HepG2 (cell line): ENCODE results near the gene ZNF207. TPM values are rescaled to one million over a fixed set of nuclear protein-coding genes. Genes with fewer than 3 reads are reported as not detected.
A peak's percentile ranks its signal among the peaks of the same experiment; 100 is the strongest.

Experiments used
- AHR ChIP-seq: IDR thresholded peaks from 2 replicates; pipeline ENCODE4 v1.6.1; 2018; ENCODE audit warnings: missing genetic modification reagents, missing compliant biosample characterization
- CENPBD1 ChIP-seq: sonication (generic); formaldehyde crosslinking; IDR thresholded peaks from 2 replicates; pipeline ENCODE4 v1.8.0; 2022; ENCODE audit warnings: missing genetic modification reagents, low read depth, mild to moderate bottlenecking, borderline replicate concordance
- DMAP1 ChIP-seq: IDR thresholded peaks from 2 replicates; pipeline ENCODE4 v1.6.1; 2016
- IKZF5 ChIP-seq: IDR thresholded peaks from 2 replicates; pipeline ENCODE4 v1.6.1; 2018; ENCODE audit warnings: missing genetic modification reagents, mild to moderate bottlenecking, missing compliant biosample characterization
- IRF1 ChIP-seq: sonication (generic); formaldehyde crosslinking; IDR thresholded peaks from 2 replicates; pipeline ENCODE4 v1.4.0; 2020; ENCODE audit warnings: low read depth, mild to moderate bottlenecking, missing genetic modification reagents
- MTA3 ChIP-seq: sonication (generic); formaldehyde crosslinking; IDR thresholded peaks from 2 replicates; pipeline ENCODE4 v1.4.0; 2020; ENCODE audit warnings: missing genetic modification reagents
- MXD3 ChIP-seq: IDR thresholded peaks from 2 replicates; pipeline ENCODE4 v1.6.1; 2016; ENCODE audit warnings: mild to moderate bottlenecking, missing biosample characterization, missing genetic modification reagents
- MYNN ChIP-seq: sonication (generic); formaldehyde crosslinking; IDR thresholded peaks from 2 replicates; pipeline ENCODE4 v1.4.0; 2020; ENCODE audit warnings: mild to moderate bottlenecking, low read depth, missing genetic modification reagents
- SNAPC2 ChIP-seq: sonication (generic); formaldehyde crosslinking; IDR thresholded peaks from 2 replicates; pipeline ENCODE4 v1.8.1; 2022; ENCODE audit warnings: mild to moderate bottlenecking, missing genetic modification reagents
- THAP11 ChIP-seq: IDR thresholded peaks from 2 replicates; pipeline ENCODE4 v1.6.1; 2016; ENCODE audit warnings: missing biosample characterization, missing genetic modification reagents
- ZC3H4 ChIP-seq: sonication (generic); formaldehyde crosslinking; IDR thresholded peaks from 2 replicates; pipeline ENCODE4 v1.4.0; 2020; ENCODE audit warnings: missing genetic modification reagents, borderline replicate concordance
- ZHX2 ChIP-seq, 2 experiments: sonication (generic) in 1 of 2; formaldehyde crosslinking in 1 of 2; IDR thresholded peaks; 2 replicates each; pipeline versions ENCODE4 v1.6.1 to v1.9.0; 2014 to 2022; ENCODE audit warnings: antibody characterized with exemption in 1 of 2, borderline replicate concordance in 1 of 2, inconsistent platforms in 1 of 2, low read depth in 1 of 2, missing genetic modification reagents in 1 of 2
- ZMAT3 ChIP-seq: sonication (generic); formaldehyde crosslinking; conservative IDR thresholded peaks from 2 replicates; pipeline ENCODE4 v1.7.0; 2021; ENCODE audit warnings: missing genetic modification reagents
- ZMYM4 ChIP-seq: sonication (generic); formaldehyde crosslinking; IDR thresholded peaks from 2 replicates; pipeline ENCODE4 v1.8.1; 2023; ENCODE audit warnings: mild to moderate bottlenecking, missing genetic modification reagents
- ZNF331 ChIP-seq: sonication (generic); formaldehyde crosslinking; IDR thresholded peaks from 2 replicates; pipeline ENCODE4 v1.4.0; 2020; ENCODE audit warnings: missing genetic modification reagents
- ZNF556 ChIP-seq: sonication (generic); formaldehyde crosslinking; IDR thresholded peaks from 2 replicates; pipeline ENCODE4 v1.4.0; 2020; ENCODE audit warnings: mild to moderate bottlenecking, missing genetic modification reagents, borderline replicate concordance
- ZNF644 ChIP-seq: IDR thresholded peaks from 2 replicates; pipeline ENCODE4 v1.6.1; 2016; ENCODE audit warnings: low read depth
- ZNF709 ChIP-seq: sonication (generic); formaldehyde crosslinking; IDR thresholded peaks from 2 replicates; pipeline ENCODE4 v1.5.0; 2020; ENCODE audit warnings: mild to moderate bottlenecking, missing genetic modification reagents
- polyA plus RNA-seq, 8 experiments: library from polyadenylated mRNA; depleted of rRNA in 3 of 8; stranded (reverse) in 7 of 8; unstranded in 1 of 8; fragments of >200 nt; fragmentation: Illumina TruSeq in 4 of 8; extraction: Trizol in 4 of 8; gene quantifications; 2 replicates each; pipeline versions ENCODE4 v1.2.1 to v1.2.3, GENCODE V29; 2011 to 2016; ENCODE audit warnings: low read depth in 4 of 8, missing spikeins in 1 of 8, mixed read lengths in 1 of 8; ENCODE audit not compliant: insufficient read depth in 1 of 8
- total RNA-seq, 5 experiments: library from RNA; depleted of rRNA; stranded (reverse); fragments of >200 nt; fragmentation: Illumina TruSeq; extraction: Trizol; gene quantifications; 2 replicates each; pipeline ENCODE4 v1.2.3, GENCODE V29; 2016; ENCODE audit warnings: low read depth in 1 of 5

ZNF207 gene
- total and polyA plus RNA-seq, 2 of the 13 experiments (the other 11 are each of a cell fraction or from before 2014, with no cell fraction given) = 150 to 164 TPM

- peak; percentile 91 for TF ChIP-seq THAP11
- TF ChIP-seq ZNF556 = no peak
- TF ChIP-seq IKZF5 (CRISPR knock-in tag) = peak; percentile 49
- TF ChIP-seq IRF1 = 0 out of 2 replicates have a peak, but pooled peaks have one; percentile 44
- TF ChIP-seq ZC3H4 (CRISPR knock-in tag) = no peak
- TF ChIP-seq ZHX2 (IDR thresholded peaks at IDR 0.05; ENCODE audit: low read depth) = peak; percentile 92
- TF ChIP-seq ZHX2 (CRISPR knock-in tag; IDR thresholded peaks at IDR 0.05; ENCODE audit: borderline replicate concordance) = no peak
- 0 out of 2 replicates have a peak, but pooled peaks have one; percentile 64 for TF ChIP-seq ZNF709 (CRISPR knock-in tag)
- TF ChIP-seq ZMYM4 (CRISPR knock-in tag) = peak; percentile 88
- TF ChIP-seq ZMAT3 (CRISPR knock-in tag) = no peak
- no peak for TF ChIP-seq MTA3
- peak; percentile 94 for TF ChIP-seq DMAP1 (CRISPR knock-in tag)
- no peak for TF ChIP-seq MYNN (CRISPR knock-in tag)
- no peak for TF ChIP-seq ZNF644 (CRISPR knock-in tag)
- no peak; the same call in 1 of the 2 replicates for TF ChIP-seq AHR (CRISPR knock-in tag)
- TF ChIP-seq CENPBD1 (CRISPR knock-in tag) = no peak
- 0 out of 2 replicates have a peak, but pooled peaks have one; percentile 20 for TF ChIP-seq SNAPC2 (CRISPR knock-in tag)
- TF ChIP-seq ZNF331 (CRISPR knock-in tag) = peak; percentile 53
- no peak; the same call in 1 of the 2 replicates for TF ChIP-seq MXD3 (CRISPR knock-in tag)
These were observed at the start of gene ZNF207 (continued) for GRCh38 chr17:32349854-32350665.
